Measurements from ENCODE around the gene APLP1.

GRCh38 chr19:35901854-35902661 is 33.7 kb downstream of the APLP1 start, which contains the start of gene HCST:
- no peak for TF ChIP-seq CTCF (IDR thresholded peaks at IDR 0.05)
- TF ChIP-seq POLR2A (IDR thresholded peaks at IDR 0.05): no peak
- no peak for TF ChIP-seq POLR2AphosphoS5 (IDR thresholded peaks at IDR 0.05)
